Endodermal cell (in vitro differentiated cells): ENCODE measurements around the gene HECW1. TPM values are rescaled to one million over a fixed set of nuclear protein-coding genes. Genes with fewer than 3 reads are reported as not detected.

Experiments used
- DNase-seq: peaks from one replicate; pipeline ENCODE4 v3.0.0-alpha.2; 2017
- H3K27ac ChIP-seq: 2 replicates; pipeline ENCODE4 v1.5.1; 2013; ENCODE audit warnings: mild to moderate bottlenecking, low read depth, low read length, moderate library complexity
- H3K27me3 ChIP-seq: 2 replicates; pipeline ENCODE4 v1.6.1; 2013; ENCODE audit warnings: mild to moderate bottlenecking, low read length, moderate library complexity; ENCODE audit not compliant: insufficient read depth, control insufficient read depth, poor library complexity, severe bottlenecking
- H3K36me3 ChIP-seq: 2 replicates; pipeline ENCODE4 v1.7.0; 2013; ENCODE audit warnings: mild to moderate bottlenecking, low read length, moderate library complexity; ENCODE audit not compliant: control insufficient read depth, insufficient read depth
- H3K4me1 ChIP-seq: one replicate; pipeline ENCODE4 v1.7.0; 2013; ENCODE audit warnings: low read length; ENCODE audit not compliant: control insufficient read depth, insufficient read depth
- H3K4me3 ChIP-seq: 2 replicates; pipeline ENCODE4 v1.5.1; 2013; ENCODE audit warnings: mild to moderate bottlenecking, low read length, moderate library complexity
- H3K9ac ChIP-seq: 2 replicates; pipeline ENCODE4 v1.6.1; 2013; ENCODE audit warnings: mild to moderate bottlenecking, low read length, moderate library complexity; ENCODE audit not compliant: poor library complexity, severe bottlenecking; ENCODE audit errors: extremely low read depth
- H3K9me3 ChIP-seq: 2 replicates; pipeline ENCODE4 v1.6.1; 2013; ENCODE audit warnings: mild to moderate bottlenecking, low read length, moderate library complexity; ENCODE audit not compliant: control insufficient read depth
- H3K27ac Mint-ChIP-seq: 2 replicates; pipeline ENCODE4 v1.8.0; 2020; ENCODE audit warnings: mixed read lengths
- H3K27me3 Mint-ChIP-seq: 2 replicates; pipeline ENCODE4 v1.8.0; 2021; ENCODE audit warnings: mild to moderate bottlenecking, mixed read lengths; ENCODE audit not compliant: insufficient read depth
- H3K36me3 Mint-ChIP-seq: 2 replicates; pipeline ENCODE4 v1.8.0; 2020; ENCODE audit warnings: low read depth, mixed read lengths
- H3K4me1 Mint-ChIP-seq: 2 replicates; pipeline ENCODE4 v1.8.0; 2020; ENCODE audit warnings: mixed read lengths
- H3K4me3 Mint-ChIP-seq: 2 replicates; pipeline ENCODE4 v1.8.0; 2020; ENCODE audit warnings: mild to moderate bottlenecking, moderate library complexity, mixed read lengths
- H3K9me3 Mint-ChIP-seq: 2 replicates; pipeline ENCODE4 v1.8.0; 2020; ENCODE audit warnings: mild to moderate bottlenecking, mixed read lengths
- CTCF ChIP-seq: fragments of 200-600 bp; sonication (generic); conservative IDR thresholded peaks from 2 replicates; pipeline ENCODE4 v1.5.0; 2021; ENCODE audit warnings: antibody characterized with exemption, mild to moderate bottlenecking
- WGBS, 2 experiments: methylation state at CpG; one replicate each; pipeline versions ENCODE4 v1.1.5 to v1.1.7; 2013; ENCODE audit warnings: missing lambda C conversion rate in 2 of 2, mixed read lengths in 1 of 2; ENCODE audit not compliant: insufficient coverage in 1 of 2, insufficient read length in 1 of 2; 5-methylcytosine and 5-hydroxymethylcytosine counted together
- total RNA-seq, 2 donors: library from RNA; stranded (reverse); fragmentation: NEBNext Ultra II Directional in 1 of 2; extraction: Animal tissue kit (Norgen Biotek cat#: 25700) in 1 of 2; gene quantifications; 2 replicates in 1 of 2; 3 replicates in 1 of 2; pipeline ENCODE4 v1.2.1, GENCODE V29; 2021

The HECW1 gene
- total RNA-seq, 2 donors from 2014 or later, result 4.6 to 12.0 TPM

DNA sequence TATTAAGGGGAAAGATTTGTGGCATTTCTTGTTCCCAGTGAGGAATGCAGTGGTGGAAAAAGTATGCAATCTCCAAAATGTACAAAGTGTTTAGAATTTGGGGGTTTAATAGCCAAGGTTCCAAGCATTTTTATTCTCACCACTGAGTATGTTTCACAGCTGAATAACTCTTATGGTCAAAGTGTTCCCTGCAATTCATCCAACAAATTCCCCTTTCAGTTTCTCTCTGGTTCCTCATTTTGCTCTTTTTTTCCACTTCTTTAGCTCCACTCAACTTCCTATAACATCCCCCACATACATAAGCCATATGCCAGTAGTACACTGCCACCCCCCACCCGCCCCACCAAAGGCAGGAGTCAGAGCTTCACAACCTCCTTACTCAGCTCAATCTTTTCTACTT lies 4.6 kb downstream of the HECW1 start:
- TF ChIP-seq CTCF, result no peak
- no peak for DNase-seq
- Mint-ChIP-seq H3K4me3 (no peak overlapping the region), H3K27me3 (peaks cover 34% of the 10 kb centered on the region), H3K36me3 (no peaks in the 10 kb centered on the region), H3K27ac (no peak overlapping the region), H3K4me1 (peaks cover 15% of the 10 kb centered on the region), H3K9me3 (no peaks in the 10 kb centered on the region)
- Histone ChIP-seq H3K9ac (no peak overlapping the region), H3K27me3 (peaks cover 34% of the 10 kb centered on the region), H3K27ac (no peak overlapping the region), H3K4me1 (no peaks in the 10 kb centered on the region), H3K9me3 (no peaks in the 10 kb centered on the region), H3K4me3 (no peak overlapping the region), H3K36me3 (no peaks in the 10 kb centered on the region)
- 88 to 100% methylated on average over 1 of the region's 1 CpG for WGBS, 2 experiments

- Histone ChIP-seq H3K9ac (no peak overlapping the region), H3K4me1 (no peaks in the 10 kb centered on the region), H3K27ac (no peak overlapping the region), H3K27me3 (peaks cover 30% of the 10 kb centered on the region), H3K36me3 (no peaks in the 10 kb centered on the region), H3K4me3 (no peak overlapping the region), H3K9me3 (no peaks in the 10 kb centered on the region)
- no peaks in the 10 kb centered on the region for H3K36me3 Mint-ChIP-seq
- H3K9me3 Mint-ChIP-seq, result no peaks in the 10 kb centered on the region
- no peak overlapping the region for H3K27ac Mint-ChIP-seq
- 97 to 100% methylated on average over 1 to 4 of the region's 4 CpGs for WGBS, 2 experiments
- H3K4me1 Mint-ChIP-seq, result peaks cover 15% of the 10 kb centered on the region
- H3K4me3 Mint-ChIP-seq, result no peak overlapping the region
- no peak for TF ChIP-seq CTCF
- H3K27me3 Mint-ChIP-seq, result peaks cover 29% of the 10 kb centered on the region
- DNase-seq, result no peak
Observed at GRCh38 chr7:43117861-43118260, 5.4 kb downstream of the HECW1 start.

DNA sequence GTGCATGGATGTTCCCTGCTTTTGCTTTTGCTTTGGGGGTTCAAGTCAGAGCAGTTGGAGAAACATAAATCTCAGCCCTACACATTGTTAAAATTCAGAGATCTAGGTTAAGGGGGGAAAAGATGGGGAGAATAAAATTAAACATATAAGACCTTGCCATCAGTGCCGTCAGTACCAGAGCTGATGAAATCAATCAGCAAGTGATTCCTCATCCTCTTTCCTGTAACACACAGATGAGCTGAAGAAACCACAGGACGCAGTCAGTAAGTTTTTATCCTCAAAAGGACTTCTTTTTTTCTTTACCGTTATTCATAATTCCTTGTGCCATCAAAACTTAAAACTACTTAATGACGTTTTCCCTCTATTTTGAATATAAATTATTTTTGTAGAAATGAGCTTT lies 5.9 kb downstream of the HECW1 start:
- H3K27ac Mint-ChIP-seq, result no peak overlapping the region
- H3K27ac ChIP-seq, result no peak overlapping the region
- no peaks in the 10 kb centered on the region for H3K36me3 Mint-ChIP-seq
- no peak overlapping the region for H3K9ac ChIP-seq
- peaks cover 29% of the 10 kb centered on the region for H3K27me3 Mint-ChIP-seq
- peaks cover 15% of the 10 kb centered on the region for H3K4me1 Mint-ChIP-seq
- no peaks in the 10 kb centered on the region for H3K36me3 ChIP-seq
- WGBS, 2 experiments, result 84 to 100% methylated on average over 1 to 4 of the region's 4 CpGs
- no peak overlapping the region for H3K4me3 ChIP-seq
- no peaks in the 10 kb centered on the region for H3K9me3 Mint-ChIP-seq
- no peaks in the 10 kb centered on the region for H3K9me3 ChIP-seq
- peaks cover 30% of the 10 kb centered on the region for H3K27me3 ChIP-seq
- no peak overlapping the region for H3K4me3 Mint-ChIP-seq
- TF ChIP-seq CTCF, result no peak
- no peak for DNase-seq
- H3K4me1 ChIP-seq, result no peaks in the 10 kb centered on the region
